ENCODE results near the gene UGGT1.

DNA sequence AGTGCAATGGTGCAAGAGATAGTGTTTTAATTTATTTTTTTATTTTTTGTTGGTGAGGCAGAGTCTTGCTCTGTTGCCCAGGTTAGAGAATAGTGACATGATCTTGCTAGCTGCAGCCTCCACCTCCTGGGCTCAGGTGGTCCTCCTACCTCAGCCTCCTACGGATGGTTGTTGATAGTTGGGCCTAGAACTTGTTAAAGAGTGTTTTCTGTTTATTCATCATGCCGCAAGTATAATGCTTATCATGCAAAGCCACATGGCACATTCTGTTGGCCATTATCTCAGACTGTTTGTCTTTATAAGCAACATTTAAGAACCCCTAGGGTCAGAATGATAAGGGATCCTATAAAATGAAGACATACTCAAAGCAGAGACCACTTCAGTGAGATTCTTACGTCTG lies 1.7 kb downstream of the UGGT1 start:
- TF ChIP-seq RAD21 (CRISPR knock-in tag; conservative IDR thresholded peaks at IDR 0.05 in 1 of 2, IDR thresholded peaks at IDR 0.05 in 1 of 2) = no peak
- TF ChIP-seq, protein P1, sequence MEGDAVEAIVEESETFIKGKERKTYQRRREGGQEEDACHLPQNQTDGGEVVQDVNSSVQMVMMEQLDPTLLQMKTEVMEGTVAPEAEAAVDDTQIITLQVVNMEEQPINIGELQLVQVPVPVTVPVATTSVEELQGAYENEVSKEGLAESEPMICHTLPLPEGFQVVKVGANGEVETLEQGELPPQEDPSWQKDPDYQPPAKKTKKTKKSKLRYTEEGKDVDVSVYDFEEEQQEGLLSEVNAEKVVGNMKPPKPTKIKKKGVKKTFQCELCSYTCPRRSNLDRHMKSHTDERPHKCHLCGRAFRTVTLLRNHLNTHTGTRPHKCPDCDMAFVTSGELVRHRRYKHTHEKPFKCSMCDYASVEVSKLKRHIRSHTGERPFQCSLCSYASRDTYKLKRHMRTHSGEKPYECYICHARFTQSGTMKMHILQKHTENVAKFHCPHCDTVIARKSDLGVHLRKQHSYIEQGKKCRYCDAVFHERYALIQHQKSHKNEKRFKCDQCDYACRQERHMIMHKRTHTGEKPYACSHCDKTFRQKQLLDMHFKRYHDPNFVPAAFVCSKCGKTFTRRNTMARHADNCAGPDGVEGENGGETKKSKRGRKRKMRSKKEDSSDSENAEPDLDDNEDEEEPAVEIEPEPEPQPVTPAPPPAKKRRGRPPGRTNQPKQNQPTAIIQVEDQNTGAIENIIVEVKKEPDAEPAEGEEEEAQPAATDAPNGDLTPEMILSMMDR (IDR thresholded peaks at IDR 0.05 in 2 of 3, conservative IDR thresholded peaks at IDR 0.05 in 1 of 3; ENCODE audit: insufficient read depth in 2 of 3, low read depth in 1 of 3, low read length in 3 of 3) = no peak
- TF ChIP-seq ILF3 (IDR thresholded peaks at IDR 0.05; ENCODE audit: borderline replicate concordance) = no peak
- no peak for TF ChIP-seq EHMT2 (IDR thresholded peaks at IDR 0.05)
- no peak for TF ChIP-seq MTA1 (IDR thresholded peaks at IDR 0.05; ENCODE audit: borderline replicate concordance)
- no peak for TF ChIP-seq FOS (IDR thresholded peaks at IDR 0.05; ENCODE audit: extremely low read depth, insufficient read length)
- TF ChIP-seq, protein P2, sequence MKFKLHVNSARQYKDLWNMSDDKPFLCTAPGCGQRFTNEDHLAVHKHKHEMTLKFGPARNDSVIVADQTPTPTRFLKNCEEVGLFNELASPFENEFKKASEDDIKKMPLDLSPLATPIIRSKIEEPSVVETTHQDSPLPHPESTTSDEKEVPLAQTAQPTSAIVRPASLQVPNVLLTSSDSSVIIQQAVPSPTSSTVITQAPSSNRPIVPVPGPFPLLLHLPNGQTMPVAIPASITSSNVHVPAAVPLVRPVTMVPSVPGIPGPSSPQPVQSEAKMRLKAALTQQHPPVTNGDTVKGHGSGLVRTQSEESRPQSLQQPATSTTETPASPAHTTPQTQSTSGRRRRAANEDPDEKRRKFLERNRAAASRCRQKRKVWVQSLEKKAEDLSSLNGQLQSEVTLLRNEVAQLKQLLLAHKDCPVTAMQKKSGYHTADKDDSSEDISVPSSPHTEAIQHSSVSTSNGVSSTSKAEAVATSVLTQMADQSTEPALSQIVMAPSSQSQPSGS (CRISPR knock-in tag; IDR thresholded peaks at IDR 0.05) = no peak
- no peak for TF ChIP-seq JUN (IDR thresholded peaks at IDR 0.05; ENCODE audit: borderline replicate concordance, low read depth, low read length)
- TF ChIP-seq JUN (CRISPR knock-in tag; IDR thresholded peaks at IDR 0.05; ENCODE audit: borderline replicate concordance) = no peak
- TF ChIP-seq, protein P3, sequence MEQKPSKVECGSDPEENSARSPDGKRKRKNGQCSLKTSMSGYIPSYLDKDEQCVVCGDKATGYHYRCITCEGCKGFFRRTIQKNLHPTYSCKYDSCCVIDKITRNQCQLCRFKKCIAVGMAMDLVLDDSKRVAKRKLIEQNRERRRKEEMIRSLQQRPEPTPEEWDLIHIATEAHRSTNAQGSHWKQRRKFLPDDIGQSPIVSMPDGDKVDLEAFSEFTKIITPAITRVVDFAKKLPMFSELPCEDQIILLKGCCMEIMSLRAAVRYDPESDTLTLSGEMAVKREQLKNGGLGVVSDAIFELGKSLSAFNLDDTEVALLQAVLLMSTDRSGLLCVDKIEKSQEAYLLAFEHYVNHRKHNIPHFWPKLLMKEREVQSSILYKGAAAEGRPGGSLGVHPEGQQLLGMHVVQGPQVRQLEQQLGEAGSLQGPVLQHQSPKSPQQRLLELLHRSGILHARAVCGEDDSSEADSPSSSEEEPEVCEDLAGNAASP (IDR thresholded peaks at IDR 0.05) = no peak
- no peak for TF ChIP-seq RFX5 (IDR thresholded peaks at IDR 0.05; ENCODE audit: low read depth, low read length)
- TF ChIP-seq ZSCAN29 (IDR thresholded peaks at IDR 0.05) = no peak
- TF ChIP-seq ZNF184 (CRISPR knock-in tag; IDR thresholded peaks at IDR 0.05) = no peak
- no peak for TF ChIP-seq TGIF2 (CRISPR knock-in tag; IDR thresholded peaks at IDR 0.05)
- TF ChIP-seq, protein P4, sequence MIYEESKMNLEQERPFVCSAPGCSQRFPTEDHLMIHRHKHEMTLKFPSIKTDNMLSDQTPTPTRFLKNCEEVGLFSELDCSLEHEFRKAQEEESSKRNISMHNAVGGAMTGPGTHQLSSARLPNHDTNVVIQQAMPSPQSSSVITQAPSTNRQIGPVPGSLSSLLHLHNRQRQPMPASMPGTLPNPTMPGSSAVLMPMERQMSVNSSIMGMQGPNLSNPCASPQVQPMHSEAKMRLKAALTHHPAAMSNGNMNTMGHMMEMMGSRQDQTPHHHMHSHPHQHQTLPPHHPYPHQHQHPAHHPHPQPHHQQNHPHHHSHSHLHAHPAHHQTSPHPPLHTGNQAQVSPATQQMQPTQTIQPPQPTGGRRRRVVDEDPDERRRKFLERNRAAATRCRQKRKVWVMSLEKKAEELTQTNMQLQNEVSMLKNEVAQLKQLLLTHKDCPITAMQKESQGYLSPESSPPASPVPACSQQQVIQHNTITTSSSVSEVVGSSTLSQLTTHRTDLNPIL (CRISPR knock-in tag; IDR thresholded peaks at IDR 0.05) = no peak
